Ovary (tissue), 9 donors: Measurements from ENCODE around the gene DNAL4. TPM values are rescaled to one million over a fixed set of nuclear protein-coding genes. Genes with fewer than 3 reads are reported as not detected.
A peak's percentile ranks its signal among the peaks of the same experiment; 100 is the strongest.

ENCODE experiments used
- DNase-seq, 5 donors: peaks; one replicate each; pipeline ENCODE4 v3.0.0-alpha.2; 2019 to 2020
- H3K27ac ChIP-seq, 2 donors: fragments of 200-600 bp; one replicate each; pipeline versions ENCODE4 v1.5.1 to v1.8.0; 2019 to 2022
- H3K27me3 ChIP-seq: fragments of 200-600 bp; one replicate; pipeline ENCODE4 v1.8.0; 2022
- H3K36me3 ChIP-seq: fragments of 200-600 bp; sonication (generic); one replicate; pipeline ENCODE4 v1.5.1; 2019
- H3K4me1 ChIP-seq: one replicate; pipeline ENCODE4 v1.8.1; 2013; ENCODE audit warnings: mild to moderate bottlenecking, moderate library complexity; ENCODE audit not compliant: insufficient read depth
- H3K4me3 ChIP-seq: fragments of 200-600 bp; sonication (generic); one replicate; pipeline ENCODE4 v1.5.1; 2017
- H3K9me3 ChIP-seq, 2 donors: fragments of 200-600 bp in 1 of 2; sonication (generic) in 1 of 2; one replicate each; pipeline versions ENCODE4 v1.5.1 to v1.8.1; 2013 to 2019; ENCODE audit warnings: mild to moderate bottlenecking in 1 of 2, moderate library complexity in 1 of 2
- CTCF ChIP-seq, 3 donors: fragments of 450-650 bp in 2 of 3; fragments of 200-600 bp in 1 of 3; IDR thresholded peaks; one replicate each; pipeline versions ENCODE4 v1.5.1 to v1.8.0; 2016 to 2022; ENCODE audit warnings: antibody characterized with exemption in 3 of 3, mild to moderate bottlenecking in 1 of 3
- EP300 ChIP-seq: sonication (generic); formaldehyde crosslinking; IDR thresholded peaks from one replicate; pipeline ENCODE4 v1.6.1; 2017; ENCODE audit warnings: antibody characterized with exemption
- POLR2A ChIP-seq: fragments of 450-650 bp; IDR thresholded peaks from one replicate; pipeline ENCODE4 v1.6.1; 2017; ENCODE audit warnings: antibody characterized with exemption, mild to moderate bottlenecking, moderate library complexity
- WGBS, 3 donors: extraction: QIAGEN DNeasy Blood & Tissue Kit in 1 of 3; methylation state at CpG; one replicate each; pipeline versions ENCODE4 v1.1.5 to v1.1.7; 2013 to 2017; 5-methylcytosine and 5-hydroxymethylcytosine counted together
- intact Hi-C, 4 donors: fragments of 100-400 bp; cut with DNase I; formaldehyde crosslinking; loops; one replicate each; pipeline versions ENCODE4 v1.11.0 to v1.15.1; 2022 to 2023
- polyA plus RNA-seq, 2 donors: library from polyadenylated mRNA; stranded (reverse); fragments of 200-250 nt in 1 of 2; fragments of 350-450 nt in 1 of 2; fragmentation: Illumina TruSeq in 1 of 2; extraction: RNeasy Lipid Tissue Mini Kit (QIAGEN cat#74804) in 1 of 2; gene quantifications; one replicate each; pipeline ENCODE4 v1.2.3, GENCODE V29; 2013 to 2014
- total RNA-seq, 7 donors: library from RNA; depleted of rRNA in 2 of 7; stranded (reverse); fragments of >200 nt in 2 of 7; fragmentation: NEBNext Ultra II Directional in 3 of 7; extraction: Animal tissue kit (Norgen Biotek cat#: 25700) in 3 of 7; gene quantifications; one replicate each; pipeline versions ENCODE4 v1.1.0 to v1.2.4, GENCODE V29; 2016 to 2023
- donor health status: DM: no; HTN: no; CAD: no; lungs with moderate emphysema.
- donor health status: DM: no; HTN: no; CAD: no.
- donor health status: Bipolar disorder and iron deficiency.
- donor health status: DM: yes; HTN: yes; CAD: no.
- donor health status: DM: no; HTN: no; CAD: no.
- donor health status: DM: yes; HTN: yes; CAD: no.

The DNAL4 gene
- total and polyA plus RNA-seq, 9 donors, result 12.1 to 26.4 (median 16.3) TPM

- peak overlapping the region; percentile 45 to 74 for H3K27ac ChIP-seq
- peak overlapping the region; percentile 55 for H3K4me3 ChIP-seq
- intact Hi-C loops, result no loop called here
- H3K36me3 ChIP-seq, result no peaks in the 10 kb centered on the region
- H3K27me3 ChIP-seq, result no peaks in the 10 kb centered on the region
- WGBS, 3 donors, result 12 to 17% (median 16%) methylated on average over 9 of the region's 9 CpGs
- H3K4me1 ChIP-seq, result peaks cover 9% of the 10 kb centered on the region
- H3K9me3 ChIP-seq, result no peaks in the 10 kb centered on the region
- TF ChIP-seq EP300, result no peak
- TF ChIP-seq CTCF (IDR thresholded peaks at IDR 0.05), result no peak
- no peak for TF ChIP-seq POLR2A
- no peak for DNase-seq
Observed at GRCh38 chr22:38793317-38793716, 626 bp downstream of the DNAL4 start.

GRCh38 chr22:38792833-38793232, 1.1 kb downstream of the DNAL4 start:
- peak overlapping the region; percentile 55 for H3K4me3 ChIP-seq
- no peaks in the 10 kb centered on the region for H3K36me3 ChIP-seq
- intact Hi-C loops, result no loop called here
- H3K27ac ChIP-seq, result peak overlapping the region in 1 of 2 donors; percentile 74
- DNase-seq, result no peak
- H3K4me1 ChIP-seq, result peaks cover 14% of the 10 kb centered on the region
- 59 to 72% (median 65%) methylated on average over 4 of the region's 4 CpGs for WGBS, 3 donors
- no peaks in the 10 kb centered on the region for H3K9me3 ChIP-seq
- TF ChIP-seq POLR2A, result no peak
- no peak for TF ChIP-seq CTCF (IDR thresholded peaks at IDR 0.05)
- TF ChIP-seq EP300, result no peak
- no peaks in the 10 kb centered on the region for H3K27me3 ChIP-seq

- Histone ChIP-seq H3K27ac (no peak overlapping the region), H3K36me3 (no peaks in the 10 kb centered on the region), H3K27me3 (no peaks in the 10 kb centered on the region), H3K4me1 (peaks cover 27% of the 10 kb centered on the region), H3K9me3 (no peaks in the 10 kb centered on the region), H3K4me3 (no peak overlapping the region)
- no peak for TF ChIP-seq POLR2A
- TF ChIP-seq CTCF (IDR thresholded peaks at IDR 0.05), result no peak
- no peak for TF ChIP-seq EP300
- WGBS, 3 donors, result 76 to 82% (median 80%) methylated on average over 4 of the region's 4 CpGs
- intact Hi-C loops, result loop anchor here in 2 of 4 donors (5.0 to 10.0 kb wide), 2 partner anchors 53 to 335 kb away; partner anchors contain the start of gene NPTXR (in 2 of the 2)
- no peak for DNase-seq
Observed at GRCh38 chr22:38789606-38790005, 4.3 kb downstream of the DNAL4 start.

DNA sequence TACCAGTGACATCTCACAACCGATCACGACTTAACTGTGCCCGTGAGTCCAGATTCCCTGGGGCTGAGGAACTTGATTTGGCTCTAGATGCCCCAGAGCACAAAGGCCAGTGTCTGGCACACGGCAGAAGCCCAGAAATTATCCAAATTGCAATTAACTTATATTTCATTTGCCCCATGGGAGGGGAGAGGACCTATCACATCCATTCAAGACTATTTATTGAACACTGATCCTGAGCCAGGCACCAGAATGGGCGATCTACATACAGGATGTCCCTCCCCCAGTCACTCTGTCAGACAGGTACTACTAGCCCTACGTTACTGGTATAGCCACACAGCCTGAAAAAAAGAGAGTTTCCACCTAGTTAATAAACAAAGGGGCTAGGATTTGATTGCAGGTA, 5.1 kb downstream of the DNAL4 start:
- Histone ChIP-seq H3K9me3 (no peaks in the 10 kb centered on the region), H3K27me3 (no peaks in the 10 kb centered on the region), H3K4me1 (peaks cover 27% of the 10 kb centered on the region), H3K4me3 (no peak overlapping the region), H3K27ac (peak overlapping the region in 1 of 2 donors; percentile 93), H3K36me3 (no peaks in the 10 kb centered on the region)
- no peak for TF ChIP-seq EP300
- no peak for TF ChIP-seq POLR2A
- no peak for TF ChIP-seq CTCF (IDR thresholded peaks at IDR 0.05)
- intact Hi-C loops, result loop anchor here in 2 of 4 donors (5.0 to 10.0 kb wide), 2 partner anchors 53 to 336 kb away; partner anchors contain the start of gene NPTXR (in 2 of the 2)
- no peak for DNase-seq
- 28 to 34% (median 31%) methylated on average over 6 of the region's 6 CpGs for WGBS, 3 donors
